GM12801 (cell line): Measurements from ENCODE around the gene JADE2.

Experiments
- TF ChIP-seq, protein P1 (sequence below): IDR thresholded peaks from one replicate; pipeline ENCODE4 v1.5.1; 2011; ENCODE audit warnings: control low read depth; ENCODE audit not compliant: insufficient read length; ENCODE audit errors: extremely low read depth

The JADE2 gene

DNA sequence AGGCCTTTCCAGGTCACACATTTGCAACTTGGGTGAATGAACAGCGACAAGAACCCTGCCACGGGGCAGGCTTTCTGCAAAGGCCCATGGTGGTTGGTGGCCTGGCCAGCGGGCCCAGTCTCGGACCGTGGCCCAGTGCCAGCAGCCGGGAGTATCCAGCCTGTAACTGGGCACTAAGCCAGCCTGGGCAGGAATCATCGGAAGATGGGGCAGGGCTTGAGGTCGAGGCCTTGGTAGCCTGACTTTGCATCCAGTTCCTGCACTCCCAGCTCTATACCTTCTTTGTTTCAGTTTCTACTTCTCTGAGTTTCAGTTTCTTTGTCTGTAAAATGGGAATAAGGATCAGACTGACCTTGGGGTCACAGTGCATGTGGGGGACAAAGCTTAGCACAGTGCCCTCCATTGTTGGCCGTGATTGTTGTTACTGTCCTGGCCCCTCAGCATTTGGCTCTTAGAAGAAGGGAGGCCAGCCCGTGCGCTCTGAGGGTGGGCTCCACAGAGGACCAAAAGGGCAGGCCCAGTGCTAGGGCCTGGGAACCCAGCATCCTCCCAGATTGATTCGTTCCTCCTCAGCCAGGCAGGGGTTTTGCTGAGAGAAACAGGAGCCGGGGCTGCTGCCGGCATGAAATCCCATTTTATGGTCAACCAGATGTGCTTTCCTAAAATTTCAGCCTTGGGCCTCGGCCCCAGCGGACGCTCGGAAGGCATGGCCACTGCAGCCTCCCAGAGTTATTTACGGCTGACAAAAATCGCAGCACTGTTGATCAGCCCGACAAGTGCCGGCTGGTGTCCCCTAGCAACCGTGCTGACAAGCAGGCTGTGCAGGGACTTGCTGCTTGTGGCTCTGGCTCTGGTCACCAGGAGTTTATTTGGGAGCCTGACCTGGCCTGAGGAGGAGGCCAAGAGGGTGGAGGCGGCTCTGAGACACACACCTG, 43.6 kb downstream of the JADE2 start:
- TF ChIP-seq, protein P1, sequence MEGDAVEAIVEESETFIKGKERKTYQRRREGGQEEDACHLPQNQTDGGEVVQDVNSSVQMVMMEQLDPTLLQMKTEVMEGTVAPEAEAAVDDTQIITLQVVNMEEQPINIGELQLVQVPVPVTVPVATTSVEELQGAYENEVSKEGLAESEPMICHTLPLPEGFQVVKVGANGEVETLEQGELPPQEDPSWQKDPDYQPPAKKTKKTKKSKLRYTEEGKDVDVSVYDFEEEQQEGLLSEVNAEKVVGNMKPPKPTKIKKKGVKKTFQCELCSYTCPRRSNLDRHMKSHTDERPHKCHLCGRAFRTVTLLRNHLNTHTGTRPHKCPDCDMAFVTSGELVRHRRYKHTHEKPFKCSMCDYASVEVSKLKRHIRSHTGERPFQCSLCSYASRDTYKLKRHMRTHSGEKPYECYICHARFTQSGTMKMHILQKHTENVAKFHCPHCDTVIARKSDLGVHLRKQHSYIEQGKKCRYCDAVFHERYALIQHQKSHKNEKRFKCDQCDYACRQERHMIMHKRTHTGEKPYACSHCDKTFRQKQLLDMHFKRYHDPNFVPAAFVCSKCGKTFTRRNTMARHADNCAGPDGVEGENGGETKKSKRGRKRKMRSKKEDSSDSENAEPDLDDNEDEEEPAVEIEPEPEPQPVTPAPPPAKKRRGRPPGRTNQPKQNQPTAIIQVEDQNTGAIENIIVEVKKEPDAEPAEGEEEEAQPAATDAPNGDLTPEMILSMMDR, result no peak

DNA sequence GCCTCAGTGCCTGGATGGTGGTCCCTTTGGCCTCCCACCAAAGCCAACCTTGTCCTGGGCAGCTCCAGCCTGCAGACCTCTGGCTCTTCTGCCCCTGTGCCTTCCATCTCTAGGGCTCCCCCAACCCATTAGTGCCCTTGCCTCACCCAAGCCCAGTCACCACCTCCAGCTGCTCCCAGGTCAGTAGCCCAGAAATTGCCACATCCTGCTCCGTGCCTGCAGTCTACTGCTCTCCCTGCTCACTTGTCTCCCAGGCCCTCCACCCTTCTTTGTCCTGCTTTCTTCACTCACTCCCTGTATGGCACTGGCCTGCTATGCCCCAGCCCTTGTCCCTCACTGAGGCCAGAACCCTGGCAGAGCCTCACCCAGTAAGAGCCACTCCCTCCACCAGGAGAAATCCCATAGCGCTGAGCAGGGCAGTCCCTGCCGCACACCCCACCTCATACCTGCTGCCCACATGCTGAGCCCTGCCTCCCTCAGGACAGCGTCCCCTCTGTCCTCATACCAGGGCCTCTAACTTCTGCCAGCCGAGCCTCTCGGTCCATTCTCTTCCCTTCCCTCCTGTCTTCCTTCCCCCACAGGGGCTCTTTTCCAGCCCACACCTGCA, 44.4 kb downstream of the JADE2 start:
- TF ChIP-seq, protein P1, result no peak

DNA sequence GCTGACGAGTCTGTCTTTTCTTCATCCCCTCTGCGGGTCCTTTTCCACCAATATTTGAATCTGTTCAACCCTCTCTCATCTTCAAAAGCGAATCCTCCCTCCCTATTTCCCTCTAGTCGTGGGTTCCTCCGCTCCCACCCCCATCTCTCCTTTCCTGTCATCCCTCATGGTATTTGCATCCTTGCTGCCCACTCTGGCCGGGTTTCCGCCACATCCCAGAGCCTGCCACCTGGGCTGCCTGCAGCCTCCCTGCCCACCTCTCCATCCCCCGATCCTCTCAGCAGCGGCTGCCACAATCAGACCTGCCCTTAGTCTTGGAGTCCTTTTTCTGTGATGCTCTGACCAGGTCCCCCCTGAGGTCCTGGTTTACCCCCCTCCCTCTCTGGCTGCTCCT, 44.9 kb downstream of the JADE2 start:
- TF ChIP-seq, protein P1, result no peak

DNA sequence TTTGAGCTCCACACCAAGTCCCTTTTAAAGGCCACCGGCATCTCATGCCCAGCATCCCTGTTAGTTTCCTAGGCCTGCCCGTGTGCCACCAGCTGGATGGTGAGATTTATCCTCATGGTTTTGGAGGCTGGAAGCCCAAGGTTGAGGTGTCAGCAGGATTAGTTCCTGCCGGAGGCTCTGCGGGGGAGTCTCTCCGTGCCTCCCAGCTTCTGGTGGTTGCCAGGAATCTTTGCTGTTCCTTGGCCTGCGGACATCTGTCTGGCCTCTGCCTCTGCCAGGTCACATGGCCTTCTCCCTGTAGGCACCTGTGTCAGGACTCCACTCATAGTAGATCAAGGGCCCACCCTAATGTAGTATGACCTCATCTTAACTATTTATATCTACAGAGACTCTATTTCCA, 45.4 kb downstream of the JADE2 start:
- TF ChIP-seq, protein P1, result no peak

DNA sequence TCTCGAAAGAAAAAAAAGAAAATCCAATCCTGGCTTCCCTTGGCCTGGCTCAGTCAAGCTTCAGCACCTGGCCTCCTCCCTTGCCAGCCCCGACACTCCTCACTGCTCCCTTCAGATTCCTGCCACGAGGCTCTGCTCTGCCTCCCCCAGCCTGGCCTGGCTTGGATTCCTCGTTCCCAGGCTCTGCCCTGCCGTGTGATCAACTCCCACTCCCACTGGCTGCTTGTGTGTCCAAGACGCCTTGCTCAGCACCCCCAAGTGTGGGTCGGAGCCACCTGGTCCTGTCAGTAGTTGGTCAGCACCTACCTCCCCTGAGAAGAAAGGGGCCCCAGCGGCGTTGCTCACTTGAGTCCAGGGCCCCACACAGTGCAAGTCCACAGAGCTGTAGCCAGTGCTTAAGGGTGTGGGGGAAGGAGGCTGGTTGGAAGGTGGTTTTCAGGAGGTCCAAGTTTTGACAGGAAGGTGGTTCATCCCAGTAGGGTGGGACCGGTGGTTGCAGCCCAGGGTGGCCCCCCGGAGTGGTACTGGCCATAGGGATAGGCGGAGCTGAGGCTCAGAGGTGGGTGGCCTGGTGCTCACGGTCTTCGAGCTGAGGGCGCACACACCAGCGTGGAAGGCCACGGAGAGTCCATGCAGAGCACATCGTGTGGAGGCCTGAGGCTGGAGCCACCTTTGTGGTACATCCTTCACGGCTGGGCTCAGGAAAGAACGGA, 46.4 kb downstream of the JADE2 start:
- TF ChIP-seq, protein P1, result no peak

DNA sequence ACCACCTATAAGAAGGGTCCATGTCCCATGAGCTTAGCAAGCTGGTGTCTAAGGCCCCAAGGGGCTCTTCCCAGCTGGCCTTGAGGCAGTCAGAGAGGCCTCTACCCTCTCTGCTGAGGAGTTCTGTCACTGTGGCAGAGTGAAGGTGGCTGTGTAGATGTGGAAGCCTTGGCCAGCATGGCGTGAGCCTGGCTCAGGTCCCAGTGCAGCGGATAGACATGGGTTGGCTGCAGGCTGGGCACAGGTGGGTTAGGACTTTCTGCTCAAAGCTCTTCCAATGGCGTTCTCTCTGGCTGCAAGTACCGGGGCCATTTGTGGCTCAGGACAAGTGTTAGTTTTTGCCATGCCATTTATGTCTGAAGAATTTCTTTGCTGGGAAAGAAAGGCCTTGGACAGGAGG, 47.3 kb downstream of the JADE2 start:
- TF ChIP-seq, protein P1, result no peak

DNA sequence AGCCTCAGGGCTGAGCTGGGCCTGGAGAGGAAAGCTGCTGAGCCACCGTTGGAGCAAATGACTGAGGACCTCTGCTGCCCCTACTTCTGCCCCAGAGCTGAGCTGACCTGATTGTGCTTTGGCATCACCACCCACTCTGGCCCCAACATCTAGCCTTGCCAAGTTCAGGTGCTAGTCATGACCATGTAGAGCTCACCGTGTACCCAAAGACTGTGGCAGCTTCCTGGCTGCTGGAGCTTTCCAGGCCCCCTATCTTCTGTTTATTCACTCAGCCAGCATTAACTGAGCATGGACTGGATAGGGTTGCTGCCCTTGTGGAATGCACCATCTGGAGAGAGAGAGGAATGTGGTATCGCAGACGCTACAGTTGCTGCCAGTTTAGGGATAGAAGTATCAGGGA, 49.1 kb downstream of the JADE2 start:
- TF ChIP-seq, protein P1, result no peak
